Endothelial cell of umbilical vein (primary cell): ENCODE data around the gene TP53TG5. TPM values are rescaled to one million over a fixed set of nuclear protein-coding genes. Genes with fewer than 3 reads are reported as not detected.

ENCODE experiments used
- BruUV-seq: library from RNA; stranded (reverse); fragments of 400-500 nt; replicated peaks from 2 replicates; lab custom pipeline; 2021; lab: Mats Ljungman, UMichigan
- CTCF ChIA-PET: fragments of 300-600, 350-600 bp; sonication (Branson Sonifier 250); formaldehyde crosslinking; loops from one replicate; lab custom pipeline; 2021; ENCODE audit warnings: antibody characterized with exemption, inconsistent platforms; lab: Charles Lee
- POLR2A ChIA-PET: fragments of 300-600, 350-600 bp; sonication (Branson Sonifier 250); formaldehyde crosslinking; loops from one replicate; lab custom pipeline; 2021; ENCODE audit warnings: antibody characterized with exemption, inconsistent platforms; lab: Charles Lee
- DNase-seq: peaks from one replicate; pipeline ENCODE4 v3.0.0-alpha.2; 2011; ENCODE audit warnings: low read depth, low spot score
- FAIRE-seq: peaks from 2 replicates; lab custom pipeline; 2011; peaks lifted over from hg19 to GRCh38; lab: Jason Lieb, UNC
- H2AFZ ChIP-seq: 2 replicates; pipeline ENCODE4 v1.6.0; 2012; ENCODE audit warnings: low read depth, low read length, control low read depth, inconsistent platforms
- H3K27ac ChIP-seq: 2 replicates; pipeline ENCODE4 v1.5.1; 2011; ENCODE audit warnings: low read depth, mild to moderate bottlenecking, control low read depth, low read length, moderate library complexity; ENCODE audit not compliant: insufficient read depth
- H3K27me3 ChIP-seq, 2 experiments: 2 replicates each; pipeline versions ENCODE4 v1.6.0 to v1.6.1; 2011; ENCODE audit warnings: low read length in 2 of 2, mixed read lengths in 1 of 2; ENCODE audit not compliant: control insufficient read depth in 2 of 2, insufficient read depth in 2 of 2
- H3K36me3 ChIP-seq, 2 experiments: 2 replicates in 1 of 2; 3 replicates in 1 of 2; pipeline ENCODE4 v1.5.1; 2011; ENCODE audit warnings: low read length in 2 of 2, mild to moderate bottlenecking in 1 of 2, moderate library complexity in 1 of 2; ENCODE audit not compliant: control insufficient read depth in 2 of 2, insufficient read depth in 2 of 2; ENCODE audit errors: extremely low read depth in 1 of 2
- H3K4me1 ChIP-seq: 3 replicates; pipeline ENCODE4 v1.5.1; 2011; ENCODE audit warnings: mild to moderate bottlenecking, low read length; ENCODE audit not compliant: control insufficient read depth, insufficient read depth; ENCODE audit errors: extremely low read depth
- H3K4me2 ChIP-seq: 2 replicates; pipeline ENCODE4 v1.6.1; 2011; ENCODE audit warnings: low read length, control low read depth, mixed read lengths; ENCODE audit not compliant: insufficient read depth
- H3K4me3 ChIP-seq, 3 experiments: fragments of 200-600 bp in 1 of 3; sonication (generic), shearing (Covaris generic) in 1 of 3; replicated peaks in 1 of 3; 2 replicates each; pipeline ENCODE4 v1.5.1; 2011 to 2016; ENCODE audit warnings: control low read depth in 3 of 3, low read length in 3 of 3, mild to moderate bottlenecking in 2 of 3, inconsistent platforms in 1 of 3, low read depth in 1 of 3, moderate library complexity in 1 of 3; ENCODE audit not compliant: insufficient read depth in 1 of 3
- H3K79me2 ChIP-seq: 2 replicates; pipeline ENCODE4 v1.6.0; 2012; ENCODE audit warnings: low read length, inconsistent platforms; ENCODE audit not compliant: control insufficient read depth, insufficient read depth
- H3K9ac ChIP-seq: replicated peaks from 2 replicates; pipeline ENCODE3; 2011; ENCODE audit warnings: low read length, control low read depth; ENCODE audit not compliant: insufficient read depth; ENCODE audit errors: extremely low read depth
- H3K9me1 ChIP-seq: replicated peaks from 3 replicates; pipeline ENCODE4 v1.6.0; 2011; ENCODE audit warnings: mild to moderate bottlenecking, low read length; ENCODE audit not compliant: control insufficient read depth, insufficient read depth; ENCODE audit errors: extremely low read depth
- H3K9me3 ChIP-seq: replicated peaks from 2 replicates; pipeline ENCODE4 v1.5.1; 2012; ENCODE audit warnings: low read length, inconsistent platforms; ENCODE audit not compliant: control insufficient read depth, insufficient read depth
- H4K20me1 ChIP-seq: replicated peaks from 2 replicates; pipeline ENCODE3; 2011; ENCODE audit warnings: mild to moderate bottlenecking, low read length; ENCODE audit not compliant: control insufficient read depth, insufficient read depth; ENCODE audit errors: extremely low read depth
- CTCF ChIP-seq, 2 donors: IDR thresholded peaks; 1 replicate in 1 of 2; 2 replicates in 1 of 2; pipeline ENCODE4 v1.5.1; 2011; ENCODE audit warnings: low read length in 2 of 2, mild to moderate bottlenecking in 2 of 2, moderate library complexity in 2 of 2, control low read depth in 1 of 2, inconsistent platforms in 1 of 2, low read depth in 1 of 2; ENCODE audit not compliant: insufficient read depth in 1 of 2; ENCODE audit errors: extremely low read depth in 1 of 2
- EZH2 ChIP-seq: IDR thresholded peaks from 2 replicates; pipeline ENCODE4 v1.6.1; 2012; ENCODE audit warnings: borderline replicate concordance, low read depth, mild to moderate bottlenecking, moderate library complexity, low read length, inconsistent platforms; ENCODE audit not compliant: severe bottlenecking
- FOS ChIP-seq: IDR thresholded peaks from 2 replicates; pipeline ENCODE4 v1.6.1; 2011; ENCODE audit warnings: mild to moderate bottlenecking, low read length, moderate library complexity, borderline replicate concordance; ENCODE audit not compliant: insufficient read depth
- GATA2 ChIP-seq: IDR thresholded peaks from 2 replicates; pipeline ENCODE4 v1.7.0; 2011; ENCODE audit warnings: low read depth, mild to moderate bottlenecking, moderate library complexity, mixed read lengths, low read length; ENCODE audit not compliant: insufficient read length, insufficient read depth
- JUN ChIP-seq: IDR thresholded peaks from 2 replicates; pipeline ENCODE4 v1.6.1; 2011; ENCODE audit warnings: borderline replicate concordance, low read depth; ENCODE audit not compliant: insufficient read length, insufficient read depth
- MAX ChIP-seq: IDR thresholded peaks from 2 replicates; pipeline ENCODE4 v1.6.1; 2011; ENCODE audit not compliant: insufficient read depth, insufficient read length
- MYC ChIP-seq: IDR thresholded peaks from one replicate; pipeline ENCODE4 v1.6.1; 2011; ENCODE audit warnings: mild to moderate bottlenecking, low read depth, low read length
- POLR2A ChIP-seq: IDR thresholded peaks from 2 replicates; pipeline ENCODE4 v1.6.1; 2012; ENCODE audit warnings: low read depth, mild to moderate bottlenecking, control low read depth, low read length
- POLR2AphosphoS5 ChIP-seq: IDR thresholded peaks from 2 replicates; pipeline ENCODE4 v1.6.1; 2012; ENCODE audit warnings: low read depth, mild to moderate bottlenecking, control low read depth, low read length, moderate library complexity; ENCODE audit not compliant: insufficient read depth
- dilution Hi-C: fragments of 300-500 bp; cut with MboI; formaldehyde crosslinking; loops from one replicate; pipeline ENCODE4 v1.15.0; 2019; ENCODE audit warnings: low sequenced_read_pairs; ENCODE audit not compliant: extremely low pct_ligation_motif_present
- intact Hi-C: fragments of 100-400 bp; cut with micrococcal nuclease; formaldehyde crosslinking; loops from one replicate; pipeline ENCODE4 v1.10.0; 2022
- polyA plus RNA-seq, 4 experiments: library from polyadenylated mRNA; depleted of rRNA in 3 of 4; stranded (reverse) in 3 of 4; unstranded in 1 of 4; fragments of >200 nt; gene quantifications; 2 replicates each; pipeline versions ENCODE4 v1.2.1 to v1.2.3, GENCODE V29; 2011 to 2012; ENCODE audit warnings: missing spikeins in 1 of 4
- total RNA-seq: library from RNA; stranded (reverse); gene quantifications from 2 replicates; pipeline ENCODE4 v1.2.3, GENCODE V29; 2021

The TP53TG5 gene
- total and polyA plus RNA-seq, 2 donors (not counting 3 experiments of a cell fraction or from before 2014, with no cell fraction given), result not detected

GRCh38 chr20:45338121-45339030, 39.7 kb downstream of the TP53TG5 start:
- ChIA-PET CTCF (interaction anchor here (1.0 to 2.7 kb wide), 8 partner anchors 9 to 98 kb away, joined by 4 to 22 read pairs (median 10); partner anchors contain the start of gene SYS1), POLR2A (interaction anchor here (0.6 to 2.7 kb wide), 3 partner anchors 9 to 26 kb away, joined by 3 to 10 read pairs (median 6); partner anchors contain the start of gene SDC4)
- Histone ChIP-seq H3K36me3 (peaks cover 0 to 3% of the 10 kb centered on the region in 2 experiments), H3K4me3 (no peak overlapping the region), H3K4me2 (no peak overlapping the region), H2AFZ (no peak overlapping the region), H3K79me2 (peaks cover 58% of the 10 kb centered on the region), H3K9me1 (no peaks in the 10 kb centered on the region), H4K20me1 (no peaks in the 10 kb centered on the region), H3K4me1 (peaks cover 35% of the 10 kb centered on the region), H3K9me3 (no peaks in the 10 kb centered on the region), H3K27me3 (no peaks in the 10 kb centered on the region), H3K27ac (peak overlapping the region; percentile 12), H3K9ac (no peak overlapping the region)
- no peak for DNase-seq
- FAIRE-seq, result no peak
- TF ChIP-seq CTCF (IDR thresholded peaks at IDR 0.05; ENCODE audit: extremely low read depth in 1 of 2, insufficient read depth in 1 of 2, low read depth in 1 of 2, low read length in 2 of 2) (no peak), EZH2 (no peak), FOS (no peak), MYC (no peak), POLR2AphosphoS5 (no peak), JUN (no peak), GATA2 (no peak), POLR2A (no peak), MAX (no peak)
- intact Hi-C loops (no loop called here), dilution Hi-C loops (no loop called here)
- BruUV-seq, result no TSS peak
